HCEC 1CT (cell line): ENCODE results near the gene CYP3A7.
"Not testable (repeated sequence)": the region's sequence is repeated elsewhere in the genome, so short reads cannot be mapped to it uniquely, and the experiment has no call there.

Source experiments
- DNase-seq: peaks from one replicate; pipeline ENCODE4 v3.0.0-alpha.2; 2017

The CYP3A7 gene

DNA sequence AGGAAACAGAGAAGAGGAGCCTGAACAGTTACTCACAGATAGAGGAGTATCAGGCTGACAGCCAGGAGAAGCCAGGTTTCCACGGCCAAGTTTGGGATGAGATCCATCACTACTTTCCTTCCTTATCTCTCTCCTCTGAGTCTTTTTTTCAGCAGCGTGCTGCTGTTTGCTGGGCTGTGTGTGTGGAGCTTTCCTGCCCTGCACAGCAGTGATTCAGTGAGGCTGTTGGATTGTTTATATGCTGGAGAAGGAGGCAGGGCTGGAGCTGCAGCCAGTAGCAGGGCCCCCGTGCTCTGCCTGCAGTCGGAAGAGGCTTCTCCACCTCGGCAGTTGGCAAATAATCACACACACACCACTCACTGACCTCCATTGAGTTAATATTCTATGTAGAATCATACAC lies at the start of gene CYP3A7:
CYP3A7 (minus strand) TSS at position 210 of the 400 bp plus-strand sequence; CDS start at position 107, 103 bp downstream.
- no peak for DNase-seq

DNA sequence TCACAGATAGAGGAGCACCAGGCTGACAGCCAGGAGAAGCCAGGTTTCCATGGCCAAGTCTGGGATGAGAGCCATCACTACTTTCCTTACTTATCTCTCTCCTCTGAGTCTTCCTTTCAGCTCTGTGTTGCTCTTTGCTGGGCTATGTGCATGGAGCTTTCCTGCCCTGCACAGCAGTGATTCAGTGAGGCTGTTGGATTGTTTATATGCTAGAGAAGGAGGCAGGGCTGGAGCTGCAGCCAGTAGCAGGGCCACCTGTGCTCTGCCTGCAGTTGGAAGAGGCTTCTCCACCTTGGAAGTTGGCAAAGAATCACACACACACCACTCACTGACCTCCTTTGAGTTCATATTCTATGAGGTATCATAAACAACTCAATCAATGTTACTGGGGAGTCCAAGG lies 49.0 kb upstream of the CYP3A7 start, which contains the start of gene CYP3A4:
CYP3A4 (minus strand) TSS at position 178 of the 400 bp plus-strand sequence; CDS start at position 75, 103 bp downstream.
- DNase-seq, result no peak

DNA sequence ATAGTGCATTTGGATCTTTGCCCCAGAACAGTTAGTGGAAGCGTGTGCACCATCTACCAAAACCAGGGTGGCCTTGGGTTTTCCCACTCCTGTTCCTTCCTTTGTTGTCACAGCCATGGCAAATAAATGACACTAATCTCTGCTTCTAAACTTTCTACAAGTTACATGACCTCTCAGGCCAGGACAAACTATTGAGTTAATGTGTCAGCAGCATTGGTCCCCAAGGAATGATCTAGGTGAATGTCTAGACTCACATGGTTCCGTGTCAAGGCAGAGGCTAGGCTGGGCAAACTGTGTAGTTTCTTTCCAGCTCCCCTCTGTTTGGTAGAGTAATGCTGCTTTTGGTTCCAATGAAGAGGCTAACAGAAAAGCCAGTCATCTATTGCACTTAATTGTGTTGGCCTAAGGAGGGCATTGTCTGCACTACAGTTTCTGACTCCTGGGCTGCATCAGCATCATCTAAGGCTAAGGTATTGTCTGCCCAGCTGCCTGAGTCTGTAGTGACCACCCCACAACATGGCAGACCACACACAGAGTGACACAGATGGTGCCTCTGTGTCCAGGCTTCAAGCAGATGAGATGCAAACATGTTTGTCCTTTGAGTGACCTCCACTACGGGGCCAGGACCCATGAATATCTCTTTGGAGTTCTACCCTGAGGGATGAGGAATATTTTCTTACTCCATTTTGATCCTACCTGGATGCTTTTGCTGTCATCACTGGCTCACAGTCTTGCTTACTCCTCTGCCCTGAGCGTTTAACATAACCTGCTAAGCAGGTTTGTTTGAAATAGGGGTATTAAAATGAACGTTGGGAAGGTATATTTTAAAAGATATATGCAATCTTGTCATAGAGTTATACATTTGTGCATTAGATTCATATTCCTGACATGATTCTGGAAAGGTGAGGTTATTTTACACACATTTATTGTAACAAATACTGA lies 47.3 kb upstream of the CYP3A7 start:
- no peak for DNase-seq

DNA sequence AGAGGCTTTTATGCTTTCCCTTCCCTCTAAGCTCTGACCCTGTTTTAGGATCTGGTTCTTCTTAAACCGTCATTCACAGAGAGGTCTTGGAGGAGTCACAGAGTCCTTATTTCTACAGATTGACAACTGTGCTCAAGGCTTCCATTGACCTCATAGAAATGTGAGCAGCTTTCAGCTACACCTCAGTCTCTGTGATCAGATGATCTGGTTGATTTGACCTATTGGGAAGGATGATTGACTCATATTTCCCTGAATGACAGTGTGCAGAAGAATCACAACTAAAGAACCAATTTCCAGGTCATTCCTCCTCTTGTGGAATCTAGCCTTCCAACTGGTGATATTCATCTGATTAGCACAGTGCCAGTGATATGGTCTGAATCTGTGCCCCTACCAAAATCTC lies 45.6 kb upstream of the CYP3A7 start:
- no peak for DNase-seq

DNA sequence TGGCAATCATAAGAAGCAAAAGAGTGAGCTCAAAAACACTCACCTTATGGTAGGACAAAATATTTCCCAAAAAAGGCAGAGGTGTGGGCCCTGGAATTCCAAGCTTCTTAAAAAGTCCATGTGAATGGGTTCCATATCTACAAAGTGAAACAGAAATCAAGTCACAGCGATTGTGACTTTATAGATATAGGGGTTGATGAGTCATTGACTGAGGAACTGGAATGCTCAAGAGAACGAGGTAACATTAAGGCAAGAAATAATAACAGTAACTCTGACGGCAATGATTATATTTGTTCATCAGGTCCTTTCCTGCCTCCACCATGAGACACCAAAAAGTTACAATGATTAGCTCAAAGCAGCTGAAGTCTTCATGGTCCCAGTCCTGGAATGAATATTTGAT lies 45.0 kb upstream of the CYP3A7 start:
- no peak for DNase-seq

DNA sequence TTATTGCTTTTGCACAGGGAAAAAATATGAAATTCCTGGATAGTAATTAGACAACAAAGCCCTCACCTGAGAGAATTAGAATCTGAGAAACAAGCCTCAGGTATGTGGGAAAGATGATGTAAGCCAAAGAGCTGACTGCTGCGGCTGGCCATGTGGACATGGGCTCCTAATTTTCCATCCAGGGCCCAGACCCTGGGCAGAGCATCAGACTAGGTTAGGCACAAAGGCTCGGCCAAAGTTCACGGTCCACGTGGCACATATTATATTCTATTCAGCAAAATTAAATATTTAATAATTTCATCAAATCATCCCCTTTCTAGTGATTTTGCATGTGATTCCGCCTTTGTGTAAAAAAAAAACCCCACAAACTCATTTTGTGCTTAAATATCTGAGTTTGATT lies 43.9 kb upstream of the CYP3A7 start:
- no peak for DNase-seq

DNA sequence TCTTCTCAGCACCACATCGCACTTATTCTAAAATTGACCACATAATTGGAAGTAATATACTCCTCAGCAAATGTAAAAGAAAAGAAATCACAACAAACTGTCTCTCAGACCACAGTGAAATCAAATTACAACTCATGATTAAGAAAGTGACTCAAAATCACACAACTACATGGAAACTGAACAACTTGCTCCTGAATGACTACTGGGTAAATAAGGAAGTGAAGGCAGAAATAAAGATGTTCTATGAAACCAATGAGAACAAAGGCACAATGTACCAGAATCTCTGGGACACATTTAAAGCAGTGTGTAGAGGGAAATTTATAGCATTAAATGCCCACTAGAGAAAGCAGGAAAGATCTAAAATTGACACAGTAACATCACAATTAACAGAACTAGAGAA lies 38.4 kb upstream of the CYP3A7 start:
- DNase-seq, result not testable (repeated sequence)

DNA sequence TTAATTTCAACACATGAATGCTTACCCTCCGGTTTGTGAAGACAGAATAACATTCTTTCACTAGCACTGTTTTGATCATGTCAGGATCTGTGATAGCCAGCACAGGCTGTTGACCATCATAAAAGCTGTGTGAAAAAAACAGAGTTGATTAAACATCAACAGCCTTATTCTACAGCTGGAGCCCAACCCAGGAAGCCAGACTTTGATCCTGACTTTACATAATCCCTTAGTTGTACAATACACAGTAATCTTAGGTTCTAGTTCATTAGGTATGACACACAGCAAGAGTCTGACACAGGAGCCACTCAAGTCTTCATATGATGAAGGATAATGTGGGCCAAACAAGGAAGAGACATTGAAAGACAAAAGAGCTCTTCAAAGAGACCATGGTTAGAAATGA lies 37.6 kb upstream of the CYP3A7 start:
- no peak for DNase-seq

DNA sequence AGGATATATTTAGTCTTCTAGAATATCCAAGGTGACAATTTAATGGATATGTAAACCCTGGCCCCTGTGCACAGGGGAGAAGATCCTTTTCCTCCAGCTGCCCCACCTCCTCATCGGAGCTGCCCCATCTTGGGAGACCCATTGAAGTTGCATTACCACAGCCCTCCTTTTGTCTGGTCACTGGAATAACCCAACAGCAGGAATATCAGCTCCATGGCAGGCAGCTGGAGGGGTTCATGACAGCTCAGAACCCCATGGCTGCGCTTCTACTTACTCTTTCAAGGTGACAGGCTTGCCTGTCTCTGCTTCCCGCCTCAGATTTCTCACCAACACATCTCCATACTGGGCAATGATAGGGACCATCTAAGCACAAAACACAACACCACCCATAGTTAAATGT lies 34.5 kb upstream of the CYP3A7 start:
- not testable (repeated sequence) for DNase-seq

DNA sequence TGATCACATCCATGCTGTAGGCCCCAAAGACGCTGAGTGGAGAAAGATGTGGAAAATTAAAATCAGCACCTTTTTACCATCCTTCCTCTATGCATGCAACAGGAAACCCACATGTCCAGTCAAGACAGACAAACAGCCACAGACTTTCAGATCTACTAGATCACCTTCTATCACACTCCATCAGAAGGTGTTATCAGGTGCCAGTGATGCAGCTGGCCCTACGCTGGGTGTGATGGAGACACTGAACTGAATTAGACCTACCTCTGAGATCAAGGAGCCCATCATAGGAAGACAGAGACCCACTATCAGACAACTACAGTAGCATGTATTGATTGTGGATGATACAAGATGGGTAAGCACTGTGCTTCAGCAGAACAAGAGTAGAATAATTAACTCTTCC lies 33.5 kb upstream of the CYP3A7 start:
- DNase-seq, result no peak

DNA sequence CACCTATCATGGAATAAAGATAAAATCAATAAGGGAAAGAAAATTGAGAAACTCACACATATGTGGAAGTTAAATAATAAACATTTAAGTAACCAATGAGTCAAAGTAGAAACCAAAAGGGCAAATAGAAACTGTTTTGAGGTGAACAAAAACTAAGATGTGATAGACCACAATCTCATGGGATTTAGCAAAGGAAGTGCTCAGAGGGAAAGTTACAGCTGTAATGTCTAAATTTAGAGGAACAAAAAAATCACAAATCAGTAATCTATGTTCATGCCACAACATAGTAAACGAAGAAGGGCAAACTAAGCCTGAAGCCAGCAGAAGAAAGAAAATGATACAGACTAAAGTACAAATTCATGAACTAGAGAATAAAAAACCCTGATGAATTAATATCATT lies 32.7 kb upstream of the CYP3A7 start:
- DNase-seq, result no peak

DNA sequence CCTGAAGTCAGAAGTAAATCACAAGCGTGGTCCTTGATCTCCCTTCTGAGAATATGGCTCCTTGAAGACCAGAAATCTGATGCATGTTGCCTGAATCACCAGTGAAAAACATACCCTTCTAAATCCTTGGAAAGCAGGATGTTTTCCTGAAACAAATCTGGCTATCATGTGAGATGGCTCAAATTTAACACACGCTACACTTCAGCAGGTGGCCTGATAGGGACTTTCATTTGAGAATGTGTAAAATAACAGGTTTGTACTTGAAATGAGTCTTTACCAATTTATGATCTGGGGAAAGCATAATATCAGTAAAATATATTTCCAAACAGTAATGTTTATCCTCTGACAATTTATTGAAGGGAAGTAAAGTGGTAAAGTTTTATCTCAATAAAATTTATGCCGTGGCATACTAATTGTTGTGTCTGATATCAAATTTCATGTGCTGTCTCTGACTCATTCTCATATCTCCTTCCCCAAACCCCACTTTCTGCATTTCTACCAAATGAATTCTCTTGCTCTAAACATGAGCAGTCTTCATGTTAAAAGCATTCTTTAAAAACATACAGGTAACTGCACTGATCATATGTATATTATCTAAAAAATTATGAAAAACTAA lies 31.6 kb upstream of the CYP3A7 start:
- no peak for DNase-seq

DNA sequence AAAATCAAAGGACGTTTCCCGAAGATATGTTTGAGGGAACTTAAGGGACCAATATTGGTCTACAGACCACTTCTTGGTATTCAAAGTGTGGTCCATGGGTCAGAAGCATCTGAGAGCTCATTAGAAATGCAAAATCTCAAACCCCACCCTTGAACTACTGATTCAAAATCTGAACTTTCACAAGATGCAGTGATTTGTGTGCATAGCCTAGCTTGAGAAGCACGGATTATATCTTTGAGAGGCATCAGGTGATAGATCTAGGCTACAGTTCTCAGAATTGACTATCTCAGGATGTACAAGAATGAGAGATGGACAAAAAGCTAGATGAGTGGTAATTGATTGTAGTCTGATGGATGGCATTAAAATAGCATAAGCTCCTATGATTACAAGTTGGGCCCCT lies 29.5 kb upstream of the CYP3A7 start:
- no peak for DNase-seq

DNA sequence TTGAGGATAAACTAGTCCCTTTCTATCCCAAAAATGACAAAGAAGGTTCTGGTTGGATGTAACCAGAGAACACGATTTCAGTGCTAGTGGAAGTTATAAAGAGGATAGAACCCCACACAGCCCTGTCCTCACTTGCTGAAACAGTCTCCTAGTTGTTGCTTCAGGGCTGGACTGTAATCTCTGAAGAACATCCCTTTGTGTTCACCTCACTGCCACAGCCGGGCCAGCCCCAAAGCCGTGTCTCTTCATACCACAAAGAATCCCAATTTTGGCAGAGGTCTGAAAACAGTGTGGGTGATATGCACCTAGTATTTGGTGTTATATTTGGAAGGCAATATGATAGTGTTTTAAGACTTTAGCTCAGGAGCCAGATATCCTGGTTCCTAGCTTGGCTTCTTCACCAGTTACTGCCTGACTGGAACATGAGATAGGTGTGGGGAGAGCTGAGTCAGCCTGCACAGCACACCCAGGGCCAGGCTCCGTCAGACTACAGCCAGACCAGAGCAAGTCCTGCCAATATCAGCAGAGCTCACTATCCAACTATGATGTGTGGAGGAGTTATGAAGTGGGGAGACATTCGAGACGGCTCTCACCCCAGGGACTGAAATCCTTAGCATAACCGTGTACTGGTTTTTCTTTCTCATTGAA lies 27.8 kb upstream of the CYP3A7 start:
- no peak for DNase-seq

DNA sequence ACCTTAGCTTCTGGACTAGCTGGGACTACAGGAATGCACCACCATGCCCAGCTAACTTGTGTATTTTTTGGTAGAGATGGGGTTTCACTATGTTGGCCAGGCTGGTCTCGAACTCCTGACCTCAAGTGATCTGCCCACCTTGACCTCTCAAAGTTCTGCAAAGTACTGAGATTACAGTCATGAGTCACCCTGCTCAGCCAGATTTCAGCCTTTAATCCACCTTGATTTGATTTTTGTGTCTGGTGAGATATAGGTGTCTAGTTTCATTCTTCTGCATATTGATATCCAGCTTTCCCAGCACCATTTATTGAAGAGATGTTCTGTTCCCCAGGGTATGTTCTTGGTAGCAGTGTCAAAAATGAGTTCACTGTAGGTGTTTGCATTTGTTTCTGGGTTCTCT lies 20.1 kb upstream of the CYP3A7 start:
- no peak for DNase-seq

DNA sequence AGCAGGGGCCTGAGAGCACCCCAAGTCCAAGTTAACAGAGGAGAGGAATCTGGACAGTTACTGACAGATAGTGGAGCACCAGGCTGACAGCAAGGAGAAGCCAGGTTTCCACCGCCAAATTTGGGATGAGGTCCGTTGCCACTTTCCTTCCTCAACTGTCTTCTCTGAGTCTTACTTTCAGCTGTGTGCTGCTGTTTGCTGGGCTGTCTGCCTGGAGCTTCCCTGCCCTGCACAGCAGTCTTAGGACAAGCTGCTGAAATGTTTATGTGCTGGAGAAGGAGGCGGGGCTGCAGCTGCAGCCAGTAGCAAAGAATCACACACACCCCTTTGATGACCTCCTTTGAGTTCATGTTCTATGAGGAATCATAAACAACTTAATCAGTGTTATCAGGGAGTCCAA lies 17.4 kb upstream of the CYP3A7 start:
- DNase-seq, result no peak

DNA sequence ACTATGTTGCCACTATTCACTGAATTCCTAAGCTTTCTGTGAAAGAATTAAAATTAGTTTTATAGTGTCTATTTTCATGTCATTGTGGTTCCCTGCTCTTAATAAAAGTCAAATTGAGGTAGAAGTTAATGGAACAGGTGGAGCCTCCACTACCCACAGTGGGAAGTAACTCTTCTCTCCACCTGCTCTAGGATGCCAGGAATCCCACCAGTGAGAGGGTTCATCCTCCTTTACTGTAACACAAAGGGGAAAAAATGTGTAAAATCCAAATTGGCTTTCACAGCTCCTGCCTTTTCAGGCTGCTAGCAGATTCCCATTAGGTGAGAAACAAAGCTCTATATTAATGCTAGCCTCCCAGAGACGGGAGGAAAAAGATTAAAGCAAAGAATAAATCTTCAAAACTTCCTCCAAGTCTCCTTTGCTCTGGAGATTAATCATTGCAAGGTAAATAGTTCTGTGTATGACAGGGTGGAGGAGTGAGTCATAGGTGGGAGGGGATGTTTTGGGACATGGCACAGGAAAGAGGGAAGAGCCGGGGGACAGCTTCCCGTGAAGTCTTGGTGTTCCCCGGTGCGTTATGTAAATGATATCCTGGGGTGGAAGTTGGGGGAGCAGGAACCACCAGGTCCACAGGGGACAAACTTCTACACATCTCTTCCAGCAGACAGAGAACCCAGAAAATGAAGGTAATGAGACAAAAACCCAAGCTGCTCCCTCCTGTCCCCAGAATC lies 16.5 kb upstream of the CYP3A7 start:
- not testable (repeated sequence) for DNase-seq

DNA sequence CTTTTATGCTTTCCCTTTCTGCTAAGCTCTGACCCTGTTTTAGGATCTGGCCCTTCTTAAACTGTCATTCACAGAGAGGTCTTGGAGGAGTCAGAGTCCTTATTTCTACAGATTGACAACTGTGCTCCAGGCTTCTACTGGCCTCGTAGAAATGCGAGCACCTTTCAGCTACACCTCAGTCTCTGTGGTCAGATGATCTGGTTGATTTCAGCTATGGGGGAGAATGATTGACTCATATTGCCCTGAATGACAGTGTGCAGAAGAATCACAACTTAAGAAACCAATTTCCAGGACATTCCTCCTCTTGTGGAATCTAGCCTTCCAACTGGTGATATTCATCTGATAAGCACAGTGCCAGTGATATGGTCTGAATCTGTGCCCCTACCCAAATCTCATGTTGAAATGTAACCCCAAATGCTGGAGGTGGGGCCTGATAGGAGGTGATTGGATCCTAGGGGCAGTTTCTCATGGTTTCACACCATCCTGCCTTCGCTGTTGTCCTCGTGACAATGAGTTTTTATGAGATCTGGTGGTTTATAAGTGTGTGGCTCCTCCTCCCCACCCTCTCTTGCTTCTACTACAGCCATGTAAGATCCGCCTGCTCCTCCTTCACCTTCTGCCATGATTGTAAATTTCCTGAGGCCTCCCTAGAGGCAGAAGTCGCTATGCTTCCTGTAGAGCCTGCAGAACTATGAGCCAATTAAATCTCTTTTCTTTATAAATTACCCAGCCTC lies 14.0 kb upstream of the CYP3A7 start:
- DNase-seq, result no peak

DNA sequence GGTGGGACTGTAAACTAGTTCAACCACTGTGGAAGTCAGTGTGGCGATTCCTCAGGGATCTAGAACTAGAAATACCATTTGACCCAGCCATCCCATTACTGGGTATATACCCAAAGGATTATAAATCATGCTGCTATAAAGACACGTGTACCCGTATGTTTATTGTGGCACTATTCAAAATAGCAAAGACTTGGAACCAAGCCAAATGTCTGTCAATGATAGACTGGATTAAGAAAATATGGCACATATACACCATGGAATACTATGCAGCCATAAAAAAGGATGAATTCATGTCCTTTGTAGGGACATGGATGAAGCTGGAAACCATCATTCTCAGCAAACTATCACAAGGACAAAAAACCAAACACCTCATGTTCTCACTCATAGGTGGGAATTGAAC lies 11.9 kb upstream of the CYP3A7 start:
- DNase-seq, result not testable (repeated sequence)

DNA sequence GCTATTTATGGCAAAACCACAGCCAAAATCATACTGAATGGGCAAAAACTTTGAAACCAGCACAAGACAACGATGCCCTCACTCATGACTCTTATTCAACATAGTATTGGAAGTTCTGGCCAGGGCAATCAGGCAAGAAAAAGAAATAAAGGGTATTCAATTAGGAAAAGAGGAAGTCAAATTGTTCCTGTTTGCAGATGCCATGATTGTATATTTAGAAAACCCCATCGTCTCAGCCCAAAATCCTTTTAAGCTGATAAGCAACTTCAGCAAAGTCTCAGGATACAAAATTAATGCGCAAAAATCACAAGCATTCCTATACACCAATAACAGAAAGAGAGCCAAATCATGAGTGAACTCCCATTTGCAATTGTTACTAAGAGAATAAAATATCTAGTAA lies 10.4 kb upstream of the CYP3A7 start:
- DNase-seq, result not testable (repeated sequence)

DNA sequence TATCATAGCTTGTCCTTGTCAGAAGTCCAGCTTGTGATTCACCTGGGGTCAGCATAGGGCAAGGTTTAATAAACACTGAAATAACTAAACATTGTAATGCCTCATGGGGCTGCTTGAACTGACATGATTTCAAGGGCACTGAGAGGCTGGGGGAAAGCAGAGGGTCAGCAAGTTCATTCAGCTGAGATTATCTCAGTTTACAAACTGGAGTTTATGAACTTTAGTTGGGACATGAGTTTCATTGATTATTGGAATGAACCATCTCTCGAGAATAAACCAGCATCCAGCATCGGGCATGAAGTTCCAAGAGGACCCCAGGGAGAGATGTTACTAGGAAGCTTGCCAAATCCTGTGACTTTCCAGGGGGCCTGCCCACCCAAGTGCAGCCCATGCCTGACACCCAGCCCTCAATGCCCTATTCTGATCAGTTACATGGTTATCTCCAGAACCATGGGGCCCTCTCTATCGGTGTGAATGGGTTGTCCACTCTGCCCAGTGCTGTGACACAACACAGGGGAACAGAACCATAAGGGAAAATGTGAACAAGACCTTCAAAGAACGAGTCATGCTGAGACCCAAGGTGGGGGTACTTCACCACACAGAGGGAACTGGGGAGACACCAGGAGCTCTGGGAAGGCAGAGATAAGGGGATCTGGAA lies 7.9 kb upstream of the CYP3A7 start:
- no peak for DNase-seq

DNA sequence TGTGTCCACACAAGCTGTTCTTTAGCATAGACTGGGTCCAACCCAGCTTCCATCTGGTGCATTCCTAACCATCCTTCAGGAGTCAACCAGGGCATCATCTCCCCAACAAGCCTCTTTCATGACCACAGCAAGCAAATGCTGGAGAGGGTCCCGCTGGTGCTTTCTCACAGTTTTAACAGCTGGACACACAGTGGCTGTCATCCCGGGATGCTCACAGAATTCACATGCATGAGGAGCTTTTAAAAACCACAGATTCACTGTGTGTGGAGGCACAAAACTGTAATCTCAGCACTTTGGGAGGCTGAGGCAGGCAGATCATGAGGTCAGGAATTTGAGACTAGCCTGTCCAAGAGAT lies 6.4 kb upstream of the CYP3A7 start:
- no peak for DNase-seq
